ENCODE measurements around the gene SOX30.

DNA sequence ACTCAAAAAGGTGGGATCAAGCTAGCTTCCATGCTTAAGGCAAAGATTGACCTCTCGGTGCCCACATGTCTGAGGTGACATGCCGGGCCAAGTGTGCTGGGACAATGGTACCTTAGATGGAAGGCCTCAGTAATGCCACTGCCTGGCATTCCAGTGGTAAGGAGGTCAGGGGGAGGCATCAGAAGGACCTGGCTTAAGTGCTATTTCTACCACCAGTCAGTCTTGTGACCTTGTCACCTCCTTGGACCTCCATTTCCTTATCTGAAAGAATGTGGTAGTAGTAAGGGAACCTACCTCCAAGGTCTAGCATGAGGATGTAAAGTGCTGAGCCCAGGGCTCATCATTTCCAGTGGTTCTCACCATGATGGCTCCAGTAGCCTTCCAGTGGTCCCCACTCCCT is 28.0 kb upstream of the SOX30 start:
- TF ChIP-seq, protein P1, sequence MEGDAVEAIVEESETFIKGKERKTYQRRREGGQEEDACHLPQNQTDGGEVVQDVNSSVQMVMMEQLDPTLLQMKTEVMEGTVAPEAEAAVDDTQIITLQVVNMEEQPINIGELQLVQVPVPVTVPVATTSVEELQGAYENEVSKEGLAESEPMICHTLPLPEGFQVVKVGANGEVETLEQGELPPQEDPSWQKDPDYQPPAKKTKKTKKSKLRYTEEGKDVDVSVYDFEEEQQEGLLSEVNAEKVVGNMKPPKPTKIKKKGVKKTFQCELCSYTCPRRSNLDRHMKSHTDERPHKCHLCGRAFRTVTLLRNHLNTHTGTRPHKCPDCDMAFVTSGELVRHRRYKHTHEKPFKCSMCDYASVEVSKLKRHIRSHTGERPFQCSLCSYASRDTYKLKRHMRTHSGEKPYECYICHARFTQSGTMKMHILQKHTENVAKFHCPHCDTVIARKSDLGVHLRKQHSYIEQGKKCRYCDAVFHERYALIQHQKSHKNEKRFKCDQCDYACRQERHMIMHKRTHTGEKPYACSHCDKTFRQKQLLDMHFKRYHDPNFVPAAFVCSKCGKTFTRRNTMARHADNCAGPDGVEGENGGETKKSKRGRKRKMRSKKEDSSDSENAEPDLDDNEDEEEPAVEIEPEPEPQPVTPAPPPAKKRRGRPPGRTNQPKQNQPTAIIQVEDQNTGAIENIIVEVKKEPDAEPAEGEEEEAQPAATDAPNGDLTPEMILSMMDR (IDR thresholded peaks at IDR 0.05), result no peak
- TF ChIP-seq POLR2A (IDR thresholded peaks at IDR 0.05), result no peak

Data from adrenal gland (tissue), 5 donors.